OCI-LY7 (cell line): Measurements from ENCODE around the gene DAB2IP. TPM values are rescaled to one million over a fixed set of nuclear protein-coding genes. Genes with fewer than 3 reads are reported as not detected.

Source experiments
- BruUV-seq: library from RNA; stranded (reverse); fragments of 400-500 nt; replicated peaks from 2 replicates; lab custom pipeline; 2021; lab: Mats Ljungman, UMichigan
- CTCF ChIA-PET: fragments of 300-600 bp; sonication (Branson Sonifier 250); formaldehyde crosslinking; loops from one replicate; lab custom pipeline; 2022; ENCODE audit warnings: antibody characterized with exemption; ENCODE audit not compliant: unreplicated experiment; lab: Charles Lee
- POLR2A ChIA-PET: fragments of 300-600 bp; sonication (Branson Sonifier 250); formaldehyde crosslinking; loops from one replicate; lab custom pipeline; 2022; ENCODE audit warnings: antibody characterized with exemption; lab: Charles Lee
- DNase-seq: peaks from one replicate; pipeline ENCODE4 v3.0.0-alpha.2; 2015; ENCODE audit warnings: low spot score
- H2AFZ ChIP-seq: fragments of 200-600 bp; sonication (generic), shearing (Covaris generic); 2 replicates; pipeline ENCODE4 v1.6.1; 2014; ENCODE audit warnings: mild to moderate bottlenecking, antibody characterized with exemption, low read length, moderate library complexity
- H3K27ac ChIP-seq: fragments of 200-600 bp; sonication (generic); 2 replicates; pipeline ENCODE4 v1.5.1; 2014; ENCODE audit warnings: mixed run types, low read depth, mild to moderate bottlenecking, moderate library complexity, low read length, inconsistent platforms; ENCODE audit not compliant: poor library complexity, severe bottlenecking
- H3K36me3 ChIP-seq: fragments of 200-600 bp; sonication (generic); 2 replicates; pipeline ENCODE4 v1.6.1; 2014; ENCODE audit warnings: mild to moderate bottlenecking, antibody characterized with exemption, low read length, moderate library complexity, mixed read lengths; ENCODE audit not compliant: insufficient read depth
- H3K4me1 ChIP-seq: fragments of 200-600 bp; sonication (generic); 2 replicates; pipeline ENCODE4 v1.5.1; 2014; ENCODE audit warnings: mild to moderate bottlenecking, low read length; ENCODE audit not compliant: insufficient read depth, poor library complexity, severe bottlenecking
- H3K4me2 ChIP-seq: fragments of 200-600 bp; sonication (generic); 2 replicates; pipeline ENCODE4 v1.6.1; 2014; ENCODE audit warnings: mild to moderate bottlenecking, low read length
- H3K4me3 ChIP-seq: fragments of 200-600 bp; sonication (generic); 2 replicates; pipeline ENCODE4 v1.5.1; 2014; ENCODE audit warnings: mild to moderate bottlenecking, low read depth, low read length; ENCODE audit not compliant: poor library complexity, severe bottlenecking
- H3K79me2 ChIP-seq: fragments of 200-600 bp; sonication (generic); 2 replicates; pipeline ENCODE4 v1.6.1; 2016; ENCODE audit warnings: low read depth, mild to moderate bottlenecking, low read length, moderate library complexity, mixed read lengths; ENCODE audit not compliant: insufficient read depth
- H3K9me2 ChIP-seq: fragments of 200-600 bp; sonication (generic); 2 replicates; pipeline ENCODE4 v1.6.1; 2016; ENCODE audit warnings: mild to moderate bottlenecking, low read length, mixed read lengths; ENCODE audit not compliant: insufficient read depth
- H3K9me3 ChIP-seq: fragments of 200-600 bp; sonication (generic); 2 replicates; pipeline ENCODE4 v1.6.1; 2014; ENCODE audit warnings: mild to moderate bottlenecking, mixed run types, low read length, mixed read lengths
- H4K20me1 ChIP-seq: fragments of 200-600 bp; sonication (generic); 2 replicates; pipeline ENCODE4 v1.6.1; 2014; ENCODE audit warnings: mild to moderate bottlenecking, antibody characterized with exemption, low read length, moderate library complexity, mixed read lengths; ENCODE audit not compliant: insufficient read depth
- EZH2phosphoT487 ChIP-seq: fragments of 200-600 bp; sonication (generic); IDR thresholded peaks from 2 replicates; pipeline ENCODE4 v1.6.1; 2018; ENCODE audit warnings: low read depth, borderline replicate concordance, mild to moderate bottlenecking, mixed run types, antibody characterized with exemption, low read length, moderate library complexity, mixed read lengths
- intact Hi-C: fragments of 100-400 bp; cut with micrococcal nuclease; formaldehyde crosslinking; loops from one replicate; pipeline ENCODE4 v1.10.0; 2022; ENCODE audit not compliant: unreplicated experiment
- total RNA-seq, 2 experiments: library from RNA; depleted of rRNA in 1 of 2; stranded (reverse); fragments of >200 nt in 1 of 2; shearing (Covaris generic) in 1 of 2; gene quantifications; 2 replicates each; pipeline ENCODE4 v1.2.3, GENCODE V29; 2014 to 2022
- TF ChIP-seq, protein P1 (sequence below): fragments of 200-600 bp; sonication (generic); conservative IDR thresholded peaks from 2 replicates; pipeline ENCODE4 v1.5.1; 2014; ENCODE audit warnings: mild to moderate bottlenecking, antibody characterized with exemption, low read length, moderate library complexity, mixed read lengths

DAB2IP gene
- total RNA-seq, 2 experiments from 2014 or later: 3.9 to 11.1 TPM

DNA sequence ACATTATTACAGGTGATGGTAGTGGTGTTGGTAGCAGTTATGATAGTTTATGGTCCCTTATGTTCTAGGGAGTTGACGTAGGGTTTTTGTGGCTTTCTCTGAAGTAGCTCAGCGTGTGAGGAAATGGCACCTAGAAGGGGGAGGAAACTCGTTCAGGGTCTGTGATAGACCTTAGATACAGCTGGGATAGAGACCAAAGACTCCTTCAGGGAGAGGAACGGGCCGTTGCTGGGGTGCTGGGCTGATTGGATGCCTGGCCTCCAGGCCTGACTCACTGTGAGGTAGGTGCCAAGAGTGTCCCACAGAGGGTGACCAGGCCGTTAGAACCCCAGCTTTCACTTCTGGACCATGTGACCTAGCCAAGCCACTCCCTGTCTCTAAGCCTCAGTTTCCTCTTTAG, 96.6 kb downstream of the DAB2IP start:
- H4K20me1 ChIP-seq: no peaks in the 10 kb centered on the region
- no TSS peak for BruUV-seq
- peaks cover 40% of the 10 kb centered on the region for H3K4me1 ChIP-seq
- H3K9me2 ChIP-seq: no peaks in the 10 kb centered on the region
- no peaks in the 10 kb centered on the region for H3K36me3 ChIP-seq
- H2AFZ ChIP-seq: peak overlapping the region; percentile 25; the same call in 1 of the 2 replicates
- TF ChIP-seq EZH2phosphoT487: no peak
- TF ChIP-seq, protein P1, sequence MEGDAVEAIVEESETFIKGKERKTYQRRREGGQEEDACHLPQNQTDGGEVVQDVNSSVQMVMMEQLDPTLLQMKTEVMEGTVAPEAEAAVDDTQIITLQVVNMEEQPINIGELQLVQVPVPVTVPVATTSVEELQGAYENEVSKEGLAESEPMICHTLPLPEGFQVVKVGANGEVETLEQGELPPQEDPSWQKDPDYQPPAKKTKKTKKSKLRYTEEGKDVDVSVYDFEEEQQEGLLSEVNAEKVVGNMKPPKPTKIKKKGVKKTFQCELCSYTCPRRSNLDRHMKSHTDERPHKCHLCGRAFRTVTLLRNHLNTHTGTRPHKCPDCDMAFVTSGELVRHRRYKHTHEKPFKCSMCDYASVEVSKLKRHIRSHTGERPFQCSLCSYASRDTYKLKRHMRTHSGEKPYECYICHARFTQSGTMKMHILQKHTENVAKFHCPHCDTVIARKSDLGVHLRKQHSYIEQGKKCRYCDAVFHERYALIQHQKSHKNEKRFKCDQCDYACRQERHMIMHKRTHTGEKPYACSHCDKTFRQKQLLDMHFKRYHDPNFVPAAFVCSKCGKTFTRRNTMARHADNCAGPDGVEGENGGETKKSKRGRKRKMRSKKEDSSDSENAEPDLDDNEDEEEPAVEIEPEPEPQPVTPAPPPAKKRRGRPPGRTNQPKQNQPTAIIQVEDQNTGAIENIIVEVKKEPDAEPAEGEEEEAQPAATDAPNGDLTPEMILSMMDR: no peak
- peak overlapping the region; percentile 23; the same call in 1 of the 2 replicates for H3K4me2 ChIP-seq
- peak; percentile 35 for DNase-seq
- no peaks in the 10 kb centered on the region for H3K79me2 ChIP-seq
- CTCF ChIA-PET: no interaction called here
- H3K4me3 ChIP-seq: no peak overlapping the region
- H3K9me3 ChIP-seq: no peaks in the 10 kb centered on the region
- intact Hi-C loops: loop anchor here (1.0 kb wide), 1 partner anchor 244 kb away; no protein-coding TSS in a partner anchor
- POLR2A ChIA-PET: interaction anchor here (0.6 to 1.3 kb wide), 4 partner anchors 9 to 237 kb away, joined by 3 to 5 read pairs (median 4); no protein-coding TSS in a partner anchor
- H3K27ac ChIP-seq: no peak overlapping the region

DNA sequence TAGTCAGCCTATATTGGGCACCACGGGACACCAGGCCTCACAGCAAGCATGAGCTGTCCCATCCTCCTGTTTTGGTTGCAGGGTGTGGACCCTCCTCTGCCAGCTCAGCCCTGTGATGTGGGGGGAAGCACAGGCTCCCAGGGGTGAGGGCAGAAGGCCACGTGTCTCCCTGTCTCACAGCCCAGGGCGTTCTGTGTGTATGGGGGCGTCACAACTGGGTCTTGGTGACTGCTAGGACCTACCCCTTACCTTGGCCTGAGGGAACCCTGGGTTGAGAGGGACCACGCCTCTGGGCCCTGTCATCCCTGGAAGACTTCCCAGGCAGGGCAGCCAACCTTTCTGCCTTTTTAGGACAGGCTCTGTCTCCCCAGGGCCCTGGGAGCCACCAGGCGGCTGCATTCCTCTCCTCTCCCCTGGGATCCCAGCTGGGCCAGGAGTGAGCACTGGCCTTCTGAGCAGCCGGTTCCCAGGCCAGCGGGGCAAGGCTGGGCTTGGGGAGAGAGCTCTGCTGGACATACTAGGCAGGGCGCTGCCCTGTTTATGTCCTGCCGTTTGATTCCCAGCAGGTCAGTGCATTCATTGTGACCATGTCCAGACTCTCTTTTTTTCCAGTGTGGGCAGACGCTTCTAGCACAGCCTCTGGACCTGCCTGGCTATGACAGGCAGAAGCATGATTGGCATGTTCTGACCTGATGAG, 97.4 kb downstream of the DAB2IP start:
- Histone ChIP-seq H3K9me2 (no peaks in the 10 kb centered on the region), H3K4me1 (peaks cover 38% of the 10 kb centered on the region), H3K4me2 (no peak overlapping the region), H2AFZ (no peak overlapping the region), H3K79me2 (no peaks in the 10 kb centered on the region), H3K27ac (no peak overlapping the region), H3K4me3 (no peak overlapping the region), H3K36me3 (no peaks in the 10 kb centered on the region), H3K9me3 (no peaks in the 10 kb centered on the region), H4K20me1 (no peaks in the 10 kb centered on the region)
- DNase-seq: no peak
- intact Hi-C loops: loop anchor here (1.0 kb wide), 1 partner anchor 243 kb away; no protein-coding TSS in a partner anchor
- no TSS peak for BruUV-seq
- ChIA-PET POLR2A (interaction anchor here (0.6 to 1.1 kb wide), 2 partner anchors 95 to 236 kb away, joined by 3 to 4 read pairs; no protein-coding TSS in a partner anchor), CTCF (no interaction called here)
- TF ChIP-seq EZH2phosphoT487: no peak
- TF ChIP-seq, protein P1: no peak

DNA sequence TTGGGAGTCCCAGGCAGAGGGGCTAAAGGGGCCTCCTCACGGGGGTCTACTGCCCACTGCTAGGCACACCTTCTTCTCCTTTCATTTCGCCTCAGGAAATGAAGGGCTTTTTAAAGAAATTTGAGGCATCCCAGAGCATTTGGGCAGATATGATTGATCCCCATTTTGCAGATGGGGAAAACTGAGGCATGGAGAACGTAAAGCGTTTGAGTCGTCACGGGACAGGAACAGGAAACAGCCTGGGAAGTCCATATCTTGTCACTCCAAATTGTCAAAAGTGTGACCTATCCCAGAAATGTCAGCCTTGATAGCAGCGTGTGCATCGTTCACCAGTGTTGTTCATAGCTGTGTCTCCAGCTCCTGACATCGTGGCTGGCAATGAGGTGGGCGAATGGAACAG, 98.2 kb downstream of the DAB2IP start:
- H3K36me3 ChIP-seq: no peaks in the 10 kb centered on the region
- no peak for DNase-seq
- CTCF ChIA-PET: no interaction called here
- BruUV-seq: no TSS peak
- H2AFZ ChIP-seq: no peak overlapping the region
- no peak overlapping the region for H3K4me2 ChIP-seq
- H3K4me1 ChIP-seq: peaks cover 31% of the 10 kb centered on the region
- H3K9me3 ChIP-seq: no peaks in the 10 kb centered on the region
- POLR2A ChIA-PET: no interaction called here
- no peak overlapping the region for H3K4me3 ChIP-seq
- TF ChIP-seq, protein P1: no peak
- TF ChIP-seq EZH2phosphoT487: no peak
- intact Hi-C loops: no loop called here
- no peaks in the 10 kb centered on the region for H4K20me1 ChIP-seq
- no peaks in the 10 kb centered on the region for H3K9me2 ChIP-seq
- H3K27ac ChIP-seq: no peak overlapping the region
- no peaks in the 10 kb centered on the region for H3K79me2 ChIP-seq
